Keratinocyte (primary cell): ENCODE data around the gene USP53. TPM values are rescaled to one million over a fixed set of nuclear protein-coding genes. Genes with fewer than 3 reads are reported as not detected.
A peak's percentile ranks its signal among the peaks of the same experiment; 100 is the strongest.
"Not testable (repeated sequence)": the region's sequence is repeated elsewhere in the genome, so short reads cannot be mapped to it uniquely, and the experiment has no call there.

Experiments
- DNase-seq: peaks from one replicate; pipeline ENCODE4 v3.0.0-alpha.2; 2011; ENCODE audit warnings: low read depth, missing footprints, low spot score
- FAIRE-seq: peaks from 2 replicates; lab custom pipeline; 2011; peaks lifted over from hg19 to GRCh38; lab: Jason Lieb, UNC
- H2AFZ ChIP-seq: 2 replicates; pipeline ENCODE4 v1.6.0; 2012; ENCODE audit warnings: low read length, control low read depth, inconsistent platforms; ENCODE audit not compliant: control insufficient read depth
- H3K27ac ChIP-seq: 2 replicates; pipeline ENCODE4 v1.5.1; 2011; ENCODE audit warnings: low read length; ENCODE audit not compliant: control insufficient read depth, insufficient read depth
- H3K27me3 ChIP-seq: 3 replicates; pipeline ENCODE4 v1.6.0; 2011; ENCODE audit warnings: low read length; ENCODE audit not compliant: control insufficient read depth, insufficient read depth; ENCODE audit errors: extremely low read depth
- H3K36me3 ChIP-seq, 2 experiments: 2 replicates in 1 of 2; 3 replicates in 1 of 2; pipeline ENCODE4 v1.5.1; 2011; ENCODE audit warnings: low read length in 2 of 2, mild to moderate bottlenecking in 1 of 2; ENCODE audit not compliant: control insufficient read depth in 2 of 2, insufficient read depth in 2 of 2; ENCODE audit errors: extremely low read depth in 1 of 2
- H3K4me1 ChIP-seq: 3 replicates; pipeline ENCODE4 v1.5.1; 2011; ENCODE audit warnings: low read length; ENCODE audit not compliant: control insufficient read depth, insufficient read depth; ENCODE audit errors: extremely low read depth
- H3K4me2 ChIP-seq: 3 replicates; pipeline ENCODE4 v1.6.0; 2011; ENCODE audit warnings: low read depth, low read length; ENCODE audit not compliant: control insufficient read depth, insufficient read depth; ENCODE audit errors: extremely low read depth
- H3K4me3 ChIP-seq, 3 experiments: fragments of 200-600 bp in 1 of 3; sonication (generic) in 1 of 3; 2 replicates in 2 of 3; 3 replicates in 1 of 3; pipeline ENCODE4 v1.5.1; 2011 to 2016; ENCODE audit warnings: low read length in 3 of 3, mild to moderate bottlenecking in 3 of 3, control low read depth in 2 of 3, inconsistent platforms in 1 of 3, low read depth in 1 of 3, mixed read lengths in 1 of 3, mixed run types in 1 of 3, moderate library complexity in 1 of 3; ENCODE audit not compliant: control insufficient read depth in 2 of 3, insufficient read depth in 2 of 3; ENCODE audit errors: extremely low read depth in 1 of 3
- H3K79me2 ChIP-seq: 2 replicates; pipeline ENCODE4 v1.6.0; 2012; ENCODE audit warnings: low read length; ENCODE audit not compliant: control insufficient read depth, insufficient read depth
- H3K9ac ChIP-seq: 3 replicates; pipeline ENCODE4 v1.6.0; 2011; ENCODE audit warnings: low read length; ENCODE audit not compliant: control insufficient read depth, insufficient read depth; ENCODE audit errors: extremely low read depth
- H3K9me1 ChIP-seq: 3 replicates; pipeline ENCODE4 v1.6.0; 2011; ENCODE audit warnings: low read length; ENCODE audit not compliant: control insufficient read depth, insufficient read depth; ENCODE audit errors: extremely low read depth
- H3K9me3 ChIP-seq: 2 replicates; pipeline ENCODE4 v1.5.1; 2012; ENCODE audit warnings: low read depth, low read length; ENCODE audit not compliant: control insufficient read depth
- H4K20me1 ChIP-seq: 3 replicates; pipeline ENCODE4 v1.6.0; 2011; ENCODE audit warnings: low read length; ENCODE audit not compliant: control insufficient read depth, insufficient read depth; ENCODE audit errors: extremely low read depth
- EZH2 ChIP-seq: IDR thresholded peaks from one replicate; pipeline ENCODE4 v1.6.1; 2012; ENCODE audit warnings: inconsistent platforms, mild to moderate bottlenecking, low read length, moderate library complexity
- dilution Hi-C: fragments of 300-500 bp; cut with MboI; formaldehyde crosslinking; loops from one replicate; pipeline ENCODE4 v1.7.0; 2020; ENCODE audit warnings: low sequenced_read_pairs; ENCODE audit not compliant: extremely low pct_ligation_motif_present
- polyA plus RNA-seq, 5 experiments: library from polyadenylated mRNA; depleted of rRNA in 3 of 5; stranded (reverse) in 3 of 5; stranded (forward) in 1 of 5; unstranded in 1 of 5; fragments of >200 nt; gene quantifications; 1 replicate in 1 of 5; 2 replicates in 3 of 5; 3 replicates in 1 of 5; pipeline versions ENCODE4 v1.2.1 to v1.2.3, GENCODE V29; 2011 to 2012; ENCODE audit warnings: missing spikeins in 2 of 5, low read depth in 1 of 5, low replicate concordance in 1 of 5
- TF ChIP-seq, protein P1 (sequence below), 3 experiments: IDR thresholded peaks in 1 of 3; conservative IDR thresholded peaks in 1 of 3; optimal IDR thresholded peaks in 1 of 3; 2 replicates in 2 of 3; 3 replicates in 1 of 3; pipeline versions ENCODE3 to v1.5.1; 2011; ENCODE audit warnings: low read length in 3 of 3, mild to moderate bottlenecking in 3 of 3, moderate library complexity in 2 of 3, control low read depth in 1 of 3, inconsistent platforms in 1 of 3; ENCODE audit not compliant: insufficient read depth in 2 of 3; ENCODE audit errors: extremely low read depth in 1 of 3

The USP53 gene
- polyA plus RNA-seq, 1 donor (not counting 4 experiments of a cell fraction or from before 2014, with no cell fraction given) = 29.0 TPM

DNA sequence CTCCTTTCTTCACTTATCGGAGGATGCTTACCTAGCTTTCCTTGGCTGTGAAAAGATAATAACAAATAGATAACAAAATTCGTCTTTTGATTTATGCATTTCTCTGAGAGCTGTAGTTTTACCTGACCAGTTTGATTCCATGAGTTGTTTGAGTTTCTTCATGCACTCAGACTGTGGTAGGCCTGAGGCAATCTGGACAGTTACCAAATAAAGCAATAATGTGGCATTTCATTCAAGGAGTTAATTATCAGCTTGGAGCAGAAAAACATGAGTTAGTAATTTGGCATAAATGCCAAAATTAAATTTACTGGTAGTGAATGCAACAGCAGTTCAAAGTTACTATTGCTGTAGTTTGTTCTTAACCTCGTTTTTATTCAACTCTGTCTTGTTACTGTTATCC, 56.0 kb downstream of the USP53 start:
- no peak for TF ChIP-seq EZH2
- TF ChIP-seq, protein P1, sequence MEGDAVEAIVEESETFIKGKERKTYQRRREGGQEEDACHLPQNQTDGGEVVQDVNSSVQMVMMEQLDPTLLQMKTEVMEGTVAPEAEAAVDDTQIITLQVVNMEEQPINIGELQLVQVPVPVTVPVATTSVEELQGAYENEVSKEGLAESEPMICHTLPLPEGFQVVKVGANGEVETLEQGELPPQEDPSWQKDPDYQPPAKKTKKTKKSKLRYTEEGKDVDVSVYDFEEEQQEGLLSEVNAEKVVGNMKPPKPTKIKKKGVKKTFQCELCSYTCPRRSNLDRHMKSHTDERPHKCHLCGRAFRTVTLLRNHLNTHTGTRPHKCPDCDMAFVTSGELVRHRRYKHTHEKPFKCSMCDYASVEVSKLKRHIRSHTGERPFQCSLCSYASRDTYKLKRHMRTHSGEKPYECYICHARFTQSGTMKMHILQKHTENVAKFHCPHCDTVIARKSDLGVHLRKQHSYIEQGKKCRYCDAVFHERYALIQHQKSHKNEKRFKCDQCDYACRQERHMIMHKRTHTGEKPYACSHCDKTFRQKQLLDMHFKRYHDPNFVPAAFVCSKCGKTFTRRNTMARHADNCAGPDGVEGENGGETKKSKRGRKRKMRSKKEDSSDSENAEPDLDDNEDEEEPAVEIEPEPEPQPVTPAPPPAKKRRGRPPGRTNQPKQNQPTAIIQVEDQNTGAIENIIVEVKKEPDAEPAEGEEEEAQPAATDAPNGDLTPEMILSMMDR (optimal IDR thresholded peaks at IDR 0.05 in 1 of 3, IDR thresholded peaks at IDR 0.05 in 1 of 3, conservative IDR thresholded peaks at IDR 0.05 in 1 of 3; ENCODE audit: extremely low read depth in 1 of 3, insufficient read depth in 2 of 3, low read length in 3 of 3) = no peak
- no peaks in the 10 kb centered on the region for H3K9me3 ChIP-seq
- H3K27ac ChIP-seq = no peak overlapping the region
- FAIRE-seq (peak; percentile 57), DNase-seq (no peak)
- peaks cover 11 to 12% of the 10 kb centered on the region in 2 experiments for H3K36me3 ChIP-seq
- no peaks in the 10 kb centered on the region for H3K79me2 ChIP-seq
- no peak overlapping the region for H3K4me2 ChIP-seq
- no peaks in the 10 kb centered on the region for H3K4me1 ChIP-seq
- no peak overlapping the region for H3K4me3 ChIP-seq
- H3K9ac ChIP-seq = no peak overlapping the region
- no peaks in the 10 kb centered on the region for H3K9me1 ChIP-seq
- no peaks in the 10 kb centered on the region for H3K27me3 ChIP-seq
- dilution Hi-C loops = no loop called here
- no peaks in the 10 kb centered on the region for H4K20me1 ChIP-seq
- H2AFZ ChIP-seq = no peak overlapping the region

DNA sequence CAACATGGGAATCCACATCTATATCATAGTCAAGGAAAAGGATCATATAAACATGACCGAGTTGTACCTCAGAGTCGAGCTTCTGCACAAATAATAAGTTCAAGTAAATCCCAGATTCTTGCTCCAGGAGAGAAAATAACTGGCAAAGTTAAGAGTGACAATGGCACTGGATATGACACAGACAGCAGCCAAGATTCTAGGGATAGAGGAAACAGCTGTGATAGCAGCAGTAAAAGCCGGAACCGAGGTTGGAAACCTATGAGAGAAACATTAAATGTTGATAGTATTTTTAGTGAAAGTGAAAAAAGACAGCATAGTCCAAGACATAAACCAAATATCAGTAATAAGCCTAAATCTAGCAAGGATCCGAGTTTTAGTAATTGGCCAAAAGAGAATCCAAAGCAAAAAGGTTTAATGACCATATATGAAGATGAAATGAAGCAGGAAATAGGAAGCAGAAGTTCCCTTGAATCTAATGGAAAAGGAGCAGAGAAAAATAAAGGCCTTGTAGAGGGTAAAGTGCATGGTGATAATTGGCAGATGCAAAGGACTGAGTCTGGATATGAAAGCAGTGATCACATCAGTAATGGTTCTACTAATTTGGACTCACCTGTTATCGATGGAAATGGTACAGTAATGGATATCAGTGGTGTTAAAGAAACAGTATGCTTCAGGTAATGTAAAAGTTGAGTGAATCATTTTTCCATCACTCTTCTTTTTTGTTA, 59.0 kb downstream of the USP53 start:
- Histone ChIP-seq H4K20me1 (no peaks in the 10 kb centered on the region), H3K9ac (no peak overlapping the region), H3K27ac (no peak overlapping the region), H3K4me2 (no peak overlapping the region), H3K4me1 (no peaks in the 10 kb centered on the region), H3K36me3 (peaks cover 3 to 9% of the 10 kb centered on the region in 2 experiments), H2AFZ (no peak overlapping the region), H3K9me3 (no peaks in the 10 kb centered on the region), H3K27me3 (no peaks in the 10 kb centered on the region), H3K79me2 (no peaks in the 10 kb centered on the region), H3K4me3 (no peak overlapping the region), H3K9me1 (no peaks in the 10 kb centered on the region)
- DNase-seq (no peak), FAIRE-seq (no peak)
- TF ChIP-seq EZH2 = no peak
- TF ChIP-seq, protein P1 (optimal IDR thresholded peaks at IDR 0.05 in 1 of 3, IDR thresholded peaks at IDR 0.05 in 1 of 3, conservative IDR thresholded peaks at IDR 0.05 in 1 of 3; ENCODE audit: extremely low read depth in 1 of 3, insufficient read depth in 2 of 3, low read length in 3 of 3) = no peak
- dilution Hi-C loops = no loop called here

DNA sequence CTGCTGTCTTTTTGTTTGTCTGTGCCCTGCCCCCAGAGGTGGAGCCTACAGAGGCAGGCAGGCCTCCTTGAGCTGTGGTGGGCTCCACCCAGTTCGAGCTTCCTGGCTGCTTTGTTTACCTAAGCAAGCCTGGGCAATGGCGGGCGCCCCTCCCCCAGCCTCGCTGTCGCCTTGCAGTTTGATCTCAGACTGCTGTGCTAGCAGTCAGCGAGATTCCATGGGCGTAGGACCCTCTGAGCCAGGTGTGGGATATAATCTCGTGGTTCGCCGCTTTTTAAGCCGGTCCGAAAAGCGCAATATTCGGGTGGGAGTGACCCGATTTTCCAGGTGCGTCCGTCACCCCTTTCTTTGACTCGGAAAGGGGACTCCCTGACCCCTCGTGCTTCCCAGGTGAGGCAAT, 67.0 kb downstream of the USP53 start:
- H3K9me3 ChIP-seq, H3K4me3 ChIP-seq, H2AFZ ChIP-seq, H3K4me2 ChIP-seq, H3K27me3 ChIP-seq, H3K36me3 ChIP-seq, H3K4me1 ChIP-seq, H4K20me1 ChIP-seq, H3K27ac ChIP-seq, dilution Hi-C loops, H3K9ac ChIP-seq, FAIRE-seq, H3K9me1 ChIP-seq, DNase-seq: not testable (repeated sequence)
- peaks cover 14% of the 10 kb centered on the region for H3K79me2 ChIP-seq

GRCh38 chr4:119279945-119280344, 67.4 kb downstream of the USP53 start:
- H3K9ac ChIP-seq, H3K27ac ChIP-seq, FAIRE-seq, H3K4me3 ChIP-seq, H3K4me1 ChIP-seq, H3K9me3 ChIP-seq, H4K20me1 ChIP-seq, H3K27me3 ChIP-seq, dilution Hi-C loops, H2AFZ ChIP-seq, DNase-seq, H3K4me2 ChIP-seq, H3K36me3 ChIP-seq, H3K9me1 ChIP-seq: not testable (repeated sequence)
- H3K79me2 ChIP-seq = peaks cover 14% of the 10 kb centered on the region
